Activated naive CD4-positive, alpha-beta T cell treated with anti-CD3 and anti-CD28 coated beads, Interleukin-2, amount 10 ng/mL, durations not matched to agents 7 days and 5 days (primary cell): ENCODE results near the gene TENT5C.
"Not testable (repeated sequence)": the region's sequence is repeated elsewhere in the genome, so short reads cannot be mapped to it uniquely, and the experiment has no call there.

Experiments
- CTCF ChIA-PET: fragments of 350-600 bp; sonication (Branson Sonifier 250); formaldehyde crosslinking; loops from one replicate; lab custom pipeline; 2021; ENCODE audit warnings: antibody characterized with exemption; lab: Charles Lee
- DNase-seq: peaks from one replicate; pipeline ENCODE4 v3.0.0-alpha.2; 2020
- H3K27ac Mint-ChIP-seq: one replicate; pipeline ENCODE4 v1.8.0; 2021; ENCODE audit warnings: mild to moderate bottlenecking, moderate library complexity, mixed read lengths
- H3K27me3 Mint-ChIP-seq: one replicate; pipeline ENCODE4 v1.8.0; 2021; ENCODE audit warnings: mild to moderate bottlenecking, mixed read lengths
- H3K36me3 Mint-ChIP-seq: one replicate; pipeline ENCODE4 v1.8.0; 2021; ENCODE audit warnings: mixed read lengths
- H3K4me1 Mint-ChIP-seq: one replicate; pipeline ENCODE4 v1.8.0; 2021; ENCODE audit warnings: mixed read lengths
- H3K4me3 Mint-ChIP-seq: one replicate; pipeline ENCODE4 v1.8.0; 2021; ENCODE audit warnings: mild to moderate bottlenecking, moderate library complexity, mixed read lengths
- H3K9me3 Mint-ChIP-seq: one replicate; pipeline ENCODE4 v1.8.0; 2021; ENCODE audit warnings: mixed read lengths

The TENT5C gene

DNA sequence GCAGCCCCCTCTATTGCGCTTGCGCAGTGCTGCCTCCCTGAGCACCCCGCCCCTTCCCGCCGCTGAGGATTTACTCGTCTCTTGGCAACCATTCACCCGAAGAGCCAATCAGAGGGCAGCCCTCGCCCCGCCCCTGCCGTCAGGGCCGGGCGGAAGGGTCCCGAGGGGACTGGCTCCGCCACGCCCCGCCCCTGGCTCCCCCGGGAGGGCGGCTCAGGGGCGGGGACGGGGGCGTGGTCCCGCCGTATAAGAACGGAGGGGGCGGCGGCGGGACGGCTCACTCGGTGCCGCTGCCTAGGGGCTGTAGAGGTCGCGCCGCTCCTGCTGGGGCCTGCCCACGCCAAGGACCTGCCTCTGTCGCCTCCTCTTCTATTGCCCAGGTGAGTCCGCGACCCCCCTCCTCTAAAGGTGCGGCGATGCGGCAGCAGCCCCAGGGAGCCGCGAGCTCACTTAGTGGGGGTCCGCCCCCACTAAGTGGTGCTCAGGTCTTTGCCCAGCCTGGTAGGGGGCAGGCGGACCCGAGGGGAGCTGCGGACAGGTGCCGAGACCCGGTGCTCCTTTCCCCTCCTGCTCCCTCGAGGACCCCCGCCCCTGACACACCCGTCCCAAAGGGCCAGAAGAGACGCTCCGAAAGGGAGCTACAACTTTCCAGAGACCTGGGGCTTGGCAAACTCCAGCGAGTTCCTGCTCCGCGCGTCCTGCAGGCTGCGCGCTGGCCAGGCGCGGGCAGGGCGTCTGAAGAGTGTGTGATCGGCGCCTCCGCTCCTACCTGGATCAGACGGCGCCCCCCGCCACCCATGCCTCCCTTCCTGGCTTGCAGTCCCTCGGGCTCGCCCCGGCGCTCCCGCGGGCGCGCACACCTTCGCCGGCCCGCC lies at the start of gene TENT5C:
Gene TENT5C (plus strand): TSS at position 275 of the 875 bp plus-strand sequence. CDS start 16,821 bp downstream, outside the sequence.
- peak within 1 kb of the TSS; percentile 95 for H3K27ac Mint-ChIP-seq
- peak within 1 kb of the TSS; percentile 97 for H3K4me3 Mint-ChIP-seq
- CTCF ChIA-PET = interaction anchor here (1.0 to 2.4 kb wide), 5 partner anchors 50 to 148 kb away, joined by 4 to 19 read pairs (median 8); no protein-coding TSS in a partner anchor
- peak; percentile 99 for DNase-seq
- H3K27me3 Mint-ChIP-seq = peaks cover 20% of the 10 kb centered on the region
- peaks cover 50% of the 10 kb centered on the region for H3K4me1 Mint-ChIP-seq
- peaks cover 31% of the 10 kb centered on the region for H3K36me3 Mint-ChIP-seq
- no peaks in the 10 kb centered on the region for H3K9me3 Mint-ChIP-seq

DNA sequence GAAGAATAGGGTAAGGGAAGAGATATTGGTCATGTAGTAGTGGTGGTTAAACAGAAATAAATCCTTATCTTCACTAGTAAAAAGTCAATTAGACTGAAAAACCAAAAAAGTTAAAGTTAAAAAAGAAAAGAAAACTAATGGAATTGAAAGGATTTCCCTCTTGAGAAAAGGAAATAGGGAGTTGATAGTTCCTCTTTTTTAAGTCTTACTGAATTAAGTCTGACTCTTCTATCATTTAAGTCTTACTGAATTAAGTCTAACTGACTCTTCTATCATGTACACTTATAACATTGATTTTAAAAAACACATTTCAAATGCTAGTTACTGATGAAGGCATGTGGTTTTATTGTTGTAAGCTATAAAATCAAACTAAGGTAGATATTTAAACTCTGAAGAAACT lies 49.5 kb upstream of the TENT5C start:
- peaks cover 4% of the 10 kb centered on the region for H3K36me3 Mint-ChIP-seq
- CTCF ChIA-PET = interaction anchor here (0.6 to 1.5 kb wide), 2 partner anchors 13 to 1406 kb away, joined by 3 read pairs; no protein-coding TSS in a partner anchor
- no peak for DNase-seq
- H3K27me3 Mint-ChIP-seq = peaks cover 29% of the 10 kb centered on the region
- no peak overlapping the region for H3K27ac Mint-ChIP-seq
- no peaks in the 10 kb centered on the region for H3K4me1 Mint-ChIP-seq
- H3K4me3 Mint-ChIP-seq = no peak overlapping the region
- peaks cover 9% of the 10 kb centered on the region for H3K9me3 Mint-ChIP-seq

DNA sequence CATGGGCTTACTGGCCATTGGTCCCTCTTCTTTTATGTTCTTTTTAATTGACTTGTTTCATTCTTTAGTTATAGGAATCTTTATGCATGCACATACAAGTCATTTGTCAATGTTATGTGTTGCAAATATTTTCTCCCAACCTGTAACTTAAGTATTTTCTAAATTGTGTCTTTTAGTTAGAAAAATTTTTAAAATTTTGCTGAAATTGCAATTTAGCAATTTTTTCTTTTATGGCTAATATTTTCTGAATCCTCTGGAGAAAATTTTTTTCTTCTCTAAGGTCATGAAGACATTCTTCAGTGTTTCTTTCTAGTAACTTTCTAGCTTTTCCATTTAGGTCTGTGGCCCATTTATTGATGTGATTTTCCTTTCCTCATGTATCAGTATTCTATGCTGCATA lies 48.9 kb upstream of the TENT5C start:
- Mint-ChIP-seq H3K27me3 (peaks cover 33% of the 10 kb centered on the region), H3K4me1 (no peaks in the 10 kb centered on the region), H3K4me3 (no peak overlapping the region), H3K36me3 (peaks cover 4% of the 10 kb centered on the region), H3K27ac (no peak overlapping the region), H3K9me3 (peaks cover 9% of the 10 kb centered on the region)
- DNase-seq = no peak
- CTCF ChIA-PET = interaction anchor here (1.5 kb wide), 1 partner anchor 12 kb away, joined by 3 read pairs; no protein-coding TSS in a partner anchor

DNA sequence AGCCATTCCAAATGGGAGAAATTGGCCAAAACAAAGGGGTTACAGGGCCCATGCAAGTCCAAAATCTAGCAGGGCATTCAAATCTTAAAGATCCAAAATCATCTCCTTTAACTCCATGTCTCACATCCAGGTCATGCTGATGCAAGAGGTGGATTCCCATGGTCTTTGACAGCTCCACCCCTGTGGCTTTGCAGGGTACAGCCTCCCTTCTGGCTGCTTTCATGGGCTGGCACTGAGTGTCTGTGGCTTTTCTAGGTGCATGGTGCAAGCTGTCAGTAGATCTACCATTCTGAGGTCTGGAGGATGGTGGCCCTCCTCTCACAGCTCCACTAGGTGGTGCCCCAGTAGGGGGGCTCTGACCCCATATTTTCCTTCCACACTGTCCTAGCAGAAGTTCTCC lies 47.4 kb upstream of the TENT5C start:
- H3K4me3 Mint-ChIP-seq, H3K4me1 Mint-ChIP-seq, H3K36me3 Mint-ChIP-seq, CTCF ChIA-PET, H3K9me3 Mint-ChIP-seq, H3K27ac Mint-ChIP-seq, DNase-seq: not testable (repeated sequence)
- peaks cover 37% of the 10 kb centered on the region for H3K27me3 Mint-ChIP-seq

DNA sequence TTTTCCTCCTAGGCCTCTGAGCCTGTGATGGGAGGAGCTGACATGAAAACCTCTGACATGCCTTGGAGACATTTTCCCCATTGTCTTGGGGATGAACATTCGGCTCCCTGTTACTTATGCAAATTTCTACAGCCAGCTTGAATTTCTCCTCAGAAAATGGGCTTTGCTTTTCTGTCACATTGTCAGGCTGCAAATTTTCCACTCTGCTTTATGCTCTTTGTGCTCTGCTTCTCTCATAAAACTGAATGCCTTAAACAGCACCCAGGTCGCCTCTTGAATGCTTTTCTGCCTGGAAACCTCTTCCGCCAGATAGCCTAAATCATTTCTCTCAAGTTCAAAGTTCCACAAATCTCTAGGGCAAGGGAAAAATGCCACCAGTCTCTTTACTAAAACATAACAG lies 46.7 kb upstream of the TENT5C start:
- peaks cover 3% of the 10 kb centered on the region for H3K36me3 Mint-ChIP-seq
- peaks cover 9% of the 10 kb centered on the region for H3K9me3 Mint-ChIP-seq
- no peak overlapping the region for H3K27ac Mint-ChIP-seq
- no peaks in the 10 kb centered on the region for H3K4me1 Mint-ChIP-seq
- H3K27me3 Mint-ChIP-seq = peaks cover 39% of the 10 kb centered on the region
- DNase-seq = no peak
- CTCF ChIA-PET = no interaction called here
- no peak overlapping the region for H3K4me3 Mint-ChIP-seq

DNA sequence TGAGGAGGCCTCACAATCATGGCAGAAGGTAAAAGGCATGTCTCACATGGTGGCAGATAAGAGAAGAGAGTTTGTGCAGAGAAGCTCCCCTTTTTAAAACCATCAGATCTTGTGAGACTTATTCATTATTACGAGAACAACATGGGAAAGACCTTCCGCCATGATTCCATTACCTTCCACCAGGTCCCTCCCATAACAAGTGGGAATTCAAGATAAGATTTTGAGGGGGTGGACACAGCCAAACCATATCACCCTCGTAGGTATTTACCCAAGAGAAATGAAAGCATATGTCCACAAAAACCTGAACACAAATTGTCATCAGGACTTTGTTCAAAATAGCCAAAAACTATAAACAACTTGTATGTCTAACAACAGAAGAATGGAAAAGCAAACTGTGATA lies 45.9 kb upstream of the TENT5C start:
- CTCF ChIA-PET = no interaction called here

DNA sequence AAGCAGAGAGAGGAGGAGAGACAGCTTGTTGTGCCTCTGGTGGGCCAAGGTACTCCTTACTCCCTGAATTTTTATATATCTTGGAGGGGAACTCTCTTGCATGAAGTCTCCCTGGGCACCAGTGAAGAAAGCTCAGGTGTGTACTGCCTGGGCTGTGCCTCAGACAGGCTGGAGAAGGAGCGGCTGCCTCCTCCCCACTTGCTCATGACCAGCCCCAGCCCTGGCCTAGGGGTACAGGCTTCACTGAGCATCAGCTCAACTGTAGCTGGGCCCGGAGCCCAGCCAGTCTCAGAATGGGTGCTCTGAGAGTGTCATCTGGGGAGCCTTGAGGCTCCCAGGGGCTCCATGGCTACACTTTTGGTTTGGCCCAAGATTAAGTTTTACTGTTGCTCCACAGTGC lies 44.8 kb upstream of the TENT5C start:
- CTCF ChIA-PET = no interaction called here
- Mint-ChIP-seq H3K27me3 (peaks cover 49% of the 10 kb centered on the region), H3K4me3 (no peak overlapping the region), H3K9me3 (peaks cover 10% of the 10 kb centered on the region), H3K27ac (no peak overlapping the region), H3K36me3 (peaks cover 3% of the 10 kb centered on the region), H3K4me1 (peaks cover 3% of the 10 kb centered on the region)
- DNase-seq = no peak

More for the DNA sequence above, 45.9 kb upstream of the TENT5C start:
- Mint-ChIP-seq H3K9me3 (peaks cover 10% of the 10 kb centered on the region), H3K4me1 (peaks cover 3% of the 10 kb centered on the region), H3K4me3 (no peak overlapping the region), H3K36me3 (peaks cover 3% of the 10 kb centered on the region), H3K27ac (no peak overlapping the region), H3K27me3 (peaks cover 46% of the 10 kb centered on the region)
- no peak for DNase-seq

DNA sequence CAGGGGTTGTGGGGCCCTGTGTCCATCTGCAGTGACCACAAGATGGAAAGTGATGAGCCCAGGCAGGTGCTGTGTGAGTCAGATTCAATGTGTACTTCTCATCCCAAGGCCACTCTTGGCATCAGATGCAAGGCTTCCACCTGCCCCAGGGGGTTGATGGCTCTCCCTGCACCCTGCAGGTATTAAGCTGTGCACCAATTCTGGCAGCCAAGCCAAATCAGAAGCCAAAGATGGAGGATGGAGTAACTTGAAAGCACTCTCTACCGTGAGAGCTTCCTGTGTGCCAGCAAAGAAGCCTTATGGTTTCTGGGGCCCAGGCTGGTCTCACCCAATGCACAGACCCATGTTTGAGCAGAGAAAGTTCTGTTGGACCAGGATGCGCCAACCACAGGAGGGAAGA lies 44.3 kb upstream of the TENT5C start:
- Mint-ChIP-seq H3K9me3 (peaks cover 10% of the 10 kb centered on the region), H3K4me1 (peaks cover 3% of the 10 kb centered on the region), H3K36me3 (peaks cover 3% of the 10 kb centered on the region), H3K4me3 (no peak overlapping the region), H3K27me3 (peaks cover 52% of the 10 kb centered on the region), H3K27ac (no peak overlapping the region)
- CTCF ChIA-PET = interaction anchor here (1.5 kb wide), 1 partner anchor 27 kb away, joined by 4 read pairs; no protein-coding TSS in a partner anchor
- no peak for DNase-seq

DNA sequence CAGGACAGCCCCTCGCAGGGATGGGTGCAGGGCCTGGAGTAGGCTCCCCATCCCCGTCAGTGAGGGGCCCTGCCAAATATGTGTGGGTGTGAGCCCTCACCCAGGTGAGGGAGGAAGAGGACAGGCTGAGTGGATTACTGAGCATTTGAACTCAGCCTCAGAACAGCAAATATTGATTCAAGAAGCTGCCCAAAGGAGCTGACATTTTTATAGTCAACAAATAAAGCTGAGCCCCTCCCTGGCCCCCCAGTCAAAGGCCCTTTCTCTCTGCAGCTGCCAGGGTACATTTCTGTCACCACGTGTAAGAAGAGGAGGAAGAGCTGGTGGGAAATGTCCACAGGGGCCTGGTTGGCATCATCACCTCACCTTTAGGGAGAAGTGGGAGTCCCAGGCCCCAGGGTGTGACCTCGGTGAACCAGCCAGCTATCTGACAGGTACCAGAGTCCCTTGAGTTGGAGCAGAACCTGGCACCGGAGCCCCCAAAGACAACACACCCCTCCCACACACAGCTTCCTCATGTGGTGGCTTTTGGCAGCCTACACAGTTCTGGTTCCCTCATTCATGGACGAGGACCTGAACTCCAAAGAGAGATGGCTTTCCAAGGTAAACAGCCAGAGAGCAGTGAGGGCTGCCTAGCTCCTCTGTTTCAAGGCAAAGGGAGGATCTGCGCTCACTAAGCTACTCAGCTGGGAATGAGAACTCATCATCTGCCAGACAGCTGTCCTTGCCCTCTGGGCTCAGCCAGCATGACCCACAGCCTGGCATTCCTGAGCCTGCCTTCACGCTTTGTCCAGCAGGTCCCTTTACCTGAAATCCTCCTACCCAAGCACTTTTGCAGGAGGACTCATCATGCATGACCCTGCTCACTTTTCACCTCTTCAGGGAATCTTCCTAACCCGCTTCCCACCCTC lies 43.0 kb upstream of the TENT5C start:
- Mint-ChIP-seq H3K27ac (no peak overlapping the region), H3K27me3 (peaks cover 52% of the 10 kb centered on the region), H3K36me3 (peaks cover 3% of the 10 kb centered on the region), H3K4me1 (peaks cover 3% of the 10 kb centered on the region), H3K9me3 (peaks cover 10% of the 10 kb centered on the region), H3K4me3 (no peak overlapping the region)
- DNase-seq = no peak
- CTCF ChIA-PET = interaction anchor here (1.3 to 1.5 kb wide), 2 partner anchors 27 to 28 kb away, joined by 3 to 4 read pairs; no protein-coding TSS in a partner anchor

DNA sequence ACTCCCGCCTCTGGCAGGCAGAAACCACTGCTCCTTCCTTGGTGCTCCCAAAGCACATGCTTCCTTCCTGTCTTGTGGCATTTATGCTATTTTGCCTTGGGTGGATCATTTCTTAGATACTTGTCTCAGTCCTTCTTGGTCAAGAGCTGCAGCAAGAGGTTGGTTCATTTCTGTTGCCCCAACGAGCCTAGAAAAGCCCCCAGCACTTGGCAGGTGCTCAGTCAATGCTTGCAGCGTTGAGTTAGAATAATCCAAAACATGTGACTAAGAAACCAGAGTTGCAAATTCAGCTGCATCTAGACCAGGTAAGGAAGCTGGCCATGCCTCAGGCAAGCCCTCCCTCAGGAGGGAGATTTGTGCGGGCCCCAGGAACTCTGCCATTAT lies 42.4 kb upstream of the TENT5C start:
- Mint-ChIP-seq H3K36me3 (peaks cover 3% of the 10 kb centered on the region), H3K9me3 (peaks cover 10% of the 10 kb centered on the region), H3K27me3 (peaks cover 46% of the 10 kb centered on the region), H3K27ac (no peak overlapping the region), H3K4me3 (no peak overlapping the region), H3K4me1 (peaks cover 3% of the 10 kb centered on the region)
- no peak for DNase-seq
- CTCF ChIA-PET = interaction anchor here (1.3 kb wide), 1 partner anchor 28 kb away, joined by 3 read pairs; no protein-coding TSS in a partner anchor

DNA sequence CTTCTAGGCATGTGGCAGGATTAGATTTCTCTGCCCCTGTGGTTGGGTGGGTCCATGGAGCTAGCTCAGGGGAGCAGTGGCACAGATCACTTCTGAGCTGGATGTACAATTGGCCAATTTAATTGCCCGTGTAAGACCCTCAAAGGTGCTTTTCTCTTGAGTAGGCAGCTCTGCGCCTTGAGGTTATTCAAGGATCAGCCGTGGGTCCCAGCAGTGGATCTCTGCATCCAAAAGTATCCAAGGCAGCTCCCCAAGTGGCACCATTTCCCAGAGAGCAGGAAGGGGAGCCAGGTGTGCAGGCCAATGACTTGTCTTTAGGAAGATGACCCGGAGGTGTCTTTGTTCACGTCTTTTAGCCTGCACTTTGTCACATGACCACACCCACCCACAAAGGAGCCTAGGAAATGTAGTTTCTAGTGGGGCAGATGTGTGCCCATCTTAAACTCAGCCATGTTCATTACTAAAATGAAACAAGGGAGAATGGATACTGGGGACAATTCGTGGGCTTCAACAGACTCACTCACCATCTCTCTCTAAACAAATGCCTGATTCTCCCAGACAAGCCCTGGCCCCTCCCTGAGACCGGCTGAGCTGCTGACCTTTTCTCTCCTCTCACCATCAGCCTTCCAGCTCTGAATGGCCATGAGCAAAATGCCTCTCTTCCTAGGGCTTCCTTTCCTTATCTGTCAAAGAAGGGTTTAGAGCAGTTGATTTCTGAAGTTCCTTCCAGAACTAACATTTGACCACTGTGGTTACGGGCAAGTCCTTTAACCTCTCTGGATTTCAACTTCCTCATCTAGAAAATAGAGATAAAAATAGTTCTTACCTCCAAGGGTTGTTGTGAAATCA lies 41.4 kb upstream of the TENT5C start:
- DNase-seq = no peak
- peaks cover 7% of the 10 kb centered on the region for H3K9me3 Mint-ChIP-seq
- CTCF ChIA-PET = interaction anchor here (1.3 kb wide), 2 partner anchors 29 to 189 kb away, joined by 3 read pairs; no protein-coding TSS in a partner anchor
- H3K36me3 Mint-ChIP-seq = no peaks in the 10 kb centered on the region
- peaks cover 3% of the 10 kb centered on the region for H3K4me1 Mint-ChIP-seq
- no peak overlapping the region for H3K4me3 Mint-ChIP-seq
- no peak overlapping the region for H3K27ac Mint-ChIP-seq
- peaks cover 37% of the 10 kb centered on the region for H3K27me3 Mint-ChIP-seq

DNA sequence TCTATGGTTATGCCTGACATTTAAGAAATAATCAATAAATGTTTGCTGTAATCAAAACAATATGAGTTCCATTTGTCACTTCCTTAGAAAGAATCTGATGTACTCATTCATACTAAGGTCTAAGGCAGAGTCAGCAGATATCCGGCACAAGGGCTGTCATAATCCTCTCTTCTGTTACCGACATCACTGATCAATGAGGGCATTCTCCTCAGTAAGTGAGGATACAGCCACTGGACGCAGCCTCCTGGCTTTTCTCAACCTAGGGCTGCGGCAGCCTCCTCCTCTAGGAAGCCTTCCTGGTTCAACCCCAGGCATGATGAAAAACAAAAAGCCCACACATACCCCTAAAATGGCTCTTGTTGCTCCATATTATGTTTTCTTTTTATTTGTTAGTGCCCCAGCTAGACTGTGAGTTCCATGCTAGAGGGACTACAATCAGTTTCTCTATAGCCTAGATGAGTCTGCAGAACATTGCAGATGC lies 40.7 kb upstream of the TENT5C start:
- H3K36me3 Mint-ChIP-seq = no peaks in the 10 kb centered on the region
- H3K27ac Mint-ChIP-seq = no peak overlapping the region
- peaks cover 1% of the 10 kb centered on the region for H3K9me3 Mint-ChIP-seq
- peaks cover 34% of the 10 kb centered on the region for H3K27me3 Mint-ChIP-seq
- CTCF ChIA-PET = interaction anchor here (1.2 to 1.3 kb wide), 2 partner anchors 189 to 193 kb away, joined by 3 to 6 read pairs; no protein-coding TSS in a partner anchor
- DNase-seq = no peak
- no peak overlapping the region for H3K4me3 Mint-ChIP-seq
- peaks cover 6% of the 10 kb centered on the region for H3K4me1 Mint-ChIP-seq
